Measurements from ENCODE around the gene TRPT1. TPM values are rescaled to one million over a fixed set of nuclear protein-coding genes. Genes with fewer than 3 reads are reported as not detected.

Gene TRPT1
- total RNA-seq, 1 donor from 2014 or later, result 34.2 TPM

DNA sequence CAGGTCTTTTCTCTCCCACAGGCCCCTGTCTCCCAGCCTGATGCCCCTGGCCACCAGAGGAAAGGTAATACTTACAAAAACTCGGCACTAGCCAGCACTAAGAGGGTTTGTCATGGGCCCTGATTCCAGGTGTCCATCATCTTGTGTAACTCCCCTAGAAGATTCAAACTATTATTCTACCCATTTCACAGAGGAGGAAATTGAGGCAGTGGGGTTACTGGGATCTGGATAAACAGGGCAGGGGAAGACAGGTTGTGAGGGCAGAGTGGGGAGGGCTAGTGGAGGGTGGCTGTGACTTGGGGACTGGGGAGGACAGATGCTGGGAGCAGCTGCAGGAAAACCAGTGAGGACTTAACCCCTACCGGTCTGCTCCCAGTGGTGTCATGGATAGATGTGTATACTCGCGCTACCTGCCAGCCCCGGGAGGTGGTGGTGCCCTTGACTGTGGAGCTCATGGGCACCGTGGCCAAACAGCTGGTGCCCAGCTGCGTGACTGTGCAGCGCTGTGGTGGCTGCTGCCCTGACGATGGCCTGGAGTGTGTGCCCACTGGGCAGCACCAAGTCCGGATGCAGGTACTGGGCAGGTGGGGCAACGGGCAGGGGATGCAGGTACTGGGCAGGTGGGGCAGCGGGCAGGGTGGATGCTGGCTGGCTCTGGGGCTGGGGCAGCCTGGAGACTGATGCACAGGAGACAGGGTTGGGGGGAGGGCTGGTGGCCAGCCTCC is 9.6 kb upstream of the TRPT1 start:
- Mint-ChIP-seq H3K27ac (peak overlapping the region; percentile 85), H3K27me3 (no peaks in the 10 kb centered on the region)

DNA sequence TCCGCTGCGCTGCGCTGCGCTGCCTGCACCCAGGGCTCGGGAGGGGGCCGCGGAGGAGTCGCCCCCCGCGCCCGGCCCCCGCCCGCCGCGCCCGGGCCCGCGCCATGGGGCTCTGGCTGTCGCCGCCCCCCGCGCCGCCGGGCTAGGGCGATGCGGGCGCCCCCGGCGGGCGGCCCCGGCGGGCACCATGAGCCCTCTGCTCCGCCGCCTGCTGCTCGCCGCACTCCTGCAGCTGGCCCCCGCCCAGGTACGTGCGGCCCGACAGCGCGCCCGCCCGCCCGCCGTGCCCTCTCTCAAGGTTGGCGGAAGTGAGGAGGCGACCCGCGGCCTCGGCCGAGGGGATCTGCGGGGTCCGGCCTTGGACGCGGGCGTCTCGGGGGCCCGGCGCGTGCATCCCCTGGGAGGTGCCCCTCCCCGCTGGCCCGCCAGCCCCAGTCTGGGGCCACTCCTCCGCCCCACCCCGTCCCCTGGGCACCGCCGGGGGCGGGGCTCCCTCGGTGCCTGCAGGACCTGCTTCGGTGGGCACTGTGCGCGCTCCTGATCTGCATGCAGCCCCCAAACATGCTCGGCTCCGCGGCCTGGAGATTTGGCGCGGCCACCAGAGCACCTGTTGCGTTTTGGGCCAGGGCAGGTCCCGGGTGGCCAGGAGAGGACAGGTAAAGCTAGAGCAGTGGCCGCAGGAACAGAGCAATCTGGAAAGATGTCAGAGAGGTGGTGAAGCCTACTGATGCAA is 8.8 kb upstream of the TRPT1 start:
- Mint-ChIP-seq H3K9me3 (no peaks in the 10 kb centered on the region), H3K27me3 (no peaks in the 10 kb centered on the region)
- no peak for DNase-seq (ENCODE audit: extremely low spot score, unreplicated experiment)

More for the DNA sequence above, 9.6 kb upstream of the TRPT1 start:
- Mint-ChIP-seq H3K9me3 (no peaks in the 10 kb centered on the region), H3K36me3 (peaks cover 3% of the 10 kb centered on the region), H3K4me3 (peak overlapping the region; percentile 86), H3K4me1 (ENCODE audit: unreplicated experiment) (peaks cover 21% of the 10 kb centered on the region)
- no peak for DNase-seq (ENCODE audit: extremely low spot score, unreplicated experiment)
- TF ChIP-seq, protein P1, sequence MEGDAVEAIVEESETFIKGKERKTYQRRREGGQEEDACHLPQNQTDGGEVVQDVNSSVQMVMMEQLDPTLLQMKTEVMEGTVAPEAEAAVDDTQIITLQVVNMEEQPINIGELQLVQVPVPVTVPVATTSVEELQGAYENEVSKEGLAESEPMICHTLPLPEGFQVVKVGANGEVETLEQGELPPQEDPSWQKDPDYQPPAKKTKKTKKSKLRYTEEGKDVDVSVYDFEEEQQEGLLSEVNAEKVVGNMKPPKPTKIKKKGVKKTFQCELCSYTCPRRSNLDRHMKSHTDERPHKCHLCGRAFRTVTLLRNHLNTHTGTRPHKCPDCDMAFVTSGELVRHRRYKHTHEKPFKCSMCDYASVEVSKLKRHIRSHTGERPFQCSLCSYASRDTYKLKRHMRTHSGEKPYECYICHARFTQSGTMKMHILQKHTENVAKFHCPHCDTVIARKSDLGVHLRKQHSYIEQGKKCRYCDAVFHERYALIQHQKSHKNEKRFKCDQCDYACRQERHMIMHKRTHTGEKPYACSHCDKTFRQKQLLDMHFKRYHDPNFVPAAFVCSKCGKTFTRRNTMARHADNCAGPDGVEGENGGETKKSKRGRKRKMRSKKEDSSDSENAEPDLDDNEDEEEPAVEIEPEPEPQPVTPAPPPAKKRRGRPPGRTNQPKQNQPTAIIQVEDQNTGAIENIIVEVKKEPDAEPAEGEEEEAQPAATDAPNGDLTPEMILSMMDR (conservative IDR thresholded peaks at IDR 0.05), result no peak

GRCh38 chr11:64233913-64234586 is 8.1 kb upstream of the TRPT1 start, which contains the start of gene VEGFB:
VEGFB (plus strand) TSS chr11:64234584; CDS start chr11:64234834, 250 bp downstream.
- no peak for DNase-seq (ENCODE audit: extremely low spot score, unreplicated experiment)
- H3K27ac Mint-ChIP-seq, result peak within 1 kb of the TSS; percentile 85
- no peaks in the 10 kb centered on the region for H3K9me3 Mint-ChIP-seq
- H3K27me3 Mint-ChIP-seq, result no peaks in the 10 kb centered on the region
- H3K36me3 Mint-ChIP-seq, result no peaks in the 10 kb centered on the region
- H3K4me1 Mint-ChIP-seq (ENCODE audit: unreplicated experiment), result peaks cover 13% of the 10 kb centered on the region
- TF ChIP-seq, protein P1 (conservative IDR thresholded peaks at IDR 0.05), result no peak
- H3K4me3 Mint-ChIP-seq, result peak within 1 kb of the TSS; percentile 86

More for the DNA sequence above, 8.8 kb upstream of the TRPT1 start:
- H3K4me3 Mint-ChIP-seq, result peak overlapping the region; percentile 86
- TF ChIP-seq, protein P1 (conservative IDR thresholded peaks at IDR 0.05), result peak; percentile 19
- H3K27ac Mint-ChIP-seq, result peak overlapping the region; percentile 85
- no peaks in the 10 kb centered on the region for H3K36me3 Mint-ChIP-seq
- peaks cover 16% of the 10 kb centered on the region for H3K4me1 Mint-ChIP-seq (ENCODE audit: unreplicated experiment)

DNA sequence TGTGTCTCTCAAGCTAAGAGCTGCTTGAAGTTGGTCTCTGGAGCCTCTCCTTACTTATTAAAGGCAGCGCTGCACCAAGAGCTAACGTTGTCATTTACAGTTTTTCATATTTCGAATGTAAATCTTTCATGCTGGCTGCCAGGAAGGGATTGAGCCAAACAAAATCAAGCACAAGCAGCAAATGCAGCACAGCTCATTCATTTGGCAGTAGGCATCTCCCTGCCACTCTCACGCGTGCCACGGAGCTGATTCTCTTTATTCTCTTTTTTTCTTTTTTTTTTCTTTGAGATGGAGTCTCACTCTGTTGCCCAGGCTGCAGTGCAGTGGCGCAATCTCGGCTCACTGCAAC is 7.0 kb upstream of the TRPT1 start:
- no peak for DNase-seq (ENCODE audit: extremely low spot score, unreplicated experiment)
- Mint-ChIP-seq H3K4me3 (peak overlapping the region; percentile 81), H3K27ac (no peak overlapping the region), H3K36me3 (no peaks in the 10 kb centered on the region), H3K4me1 (ENCODE audit: unreplicated experiment) (peaks cover 13% of the 10 kb centered on the region), H3K27me3 (no peaks in the 10 kb centered on the region), H3K9me3 (no peaks in the 10 kb centered on the region)
- TF ChIP-seq, protein P1 (conservative IDR thresholded peaks at IDR 0.05), result no peak

DNA sequence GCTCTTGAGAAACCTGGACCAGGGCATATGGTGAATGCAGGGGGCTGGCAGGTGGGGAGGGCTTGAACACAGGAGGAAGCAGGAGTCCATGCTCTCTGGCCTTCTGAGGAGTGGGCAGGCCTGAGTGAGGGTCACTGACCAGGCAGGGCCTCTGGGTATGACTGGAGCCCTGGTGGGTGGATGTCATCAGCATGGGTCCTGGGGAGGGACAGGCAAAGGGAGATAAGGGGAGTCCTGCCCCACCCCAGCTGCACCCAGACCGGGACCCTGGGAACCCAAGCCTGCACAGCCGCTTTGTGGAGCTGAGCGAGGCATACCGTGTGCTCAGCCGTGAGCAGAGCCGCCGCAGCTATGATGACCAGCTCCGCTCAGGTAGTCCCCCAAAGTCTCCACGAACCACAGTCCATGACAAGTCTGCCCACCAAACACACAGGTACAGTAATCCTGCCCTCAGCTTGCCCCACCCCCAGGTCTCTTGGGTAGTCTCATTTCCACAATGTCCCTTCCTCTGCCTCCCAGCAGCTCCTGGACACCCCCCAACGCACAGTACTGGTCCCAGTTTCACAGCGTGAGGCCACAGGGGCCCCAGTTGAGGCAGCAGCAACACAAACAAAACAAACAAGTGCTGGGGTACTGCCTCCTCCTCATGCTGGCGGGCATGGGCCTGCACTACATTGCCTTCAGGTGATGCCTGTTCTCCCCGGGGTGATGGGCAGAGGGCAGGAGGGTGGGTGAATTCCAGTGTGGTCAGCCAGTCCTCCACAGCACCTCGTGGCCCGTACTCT is 6.4 kb upstream of the TRPT1 start:
- Mint-ChIP-seq H3K4me1 (ENCODE audit: unreplicated experiment) (peaks cover 13% of the 10 kb centered on the region), H3K9me3 (no peaks in the 10 kb centered on the region), H3K27ac (no peak overlapping the region), H3K4me3 (peak overlapping the region; percentile 81), H3K27me3 (no peaks in the 10 kb centered on the region), H3K36me3 (no peaks in the 10 kb centered on the region)
- TF ChIP-seq, protein P1 (conservative IDR thresholded peaks at IDR 0.05), result no peak
- no peak for DNase-seq (ENCODE audit: extremely low spot score, unreplicated experiment)

Data from type B pancreatic cell (in vitro differentiated cells).